GM18870 (cell line): ENCODE data around the gene TPBGL.

Experiments used
- ATAC-seq: cut with Tn5 transposase; IDR thresholded peaks from one replicate; pipeline ENCODE4 v1.9.1; 2021; ENCODE audit warnings: moderate library complexity; ENCODE audit not compliant: unreplicated experiment

Gene TPBGL

GRCh38 chr11:75245356-75246005, 4.9 kb downstream of the TPBGL start:
- no peak for ATAC-seq

- no peak for ATAC-seq
Measured at GRCh38 chr11:75246006-75246670, 5.6 kb downstream of the TPBGL start.

- ATAC-seq = no peak
Measured at GRCh38 chr11:75246671-75247350, 6.2 kb downstream of the TPBGL start.

GRCh38 chr11:75248924-75249256, 8.3 kb downstream of the TPBGL start:
- no peak for ATAC-seq

GRCh38 chr11:75249704-75250103, 9.1 kb downstream of the TPBGL start:
- ATAC-seq = no peak

- no peak for ATAC-seq
Measured at GRCh38 chr11:75254326-75254725, 13.8 kb downstream of the TPBGL start.

- ATAC-seq = no peak
Measured at GRCh38 chr11:75260396-75261170, 20.0 kb downstream of the TPBGL start.

- ATAC-seq = no peak
Measured at GRCh38 chr11:75261902-75262361, 21.4 kb downstream of the TPBGL start.

GRCh38 chr11:75262436-75262835, 21.9 kb downstream of the TPBGL start:
- no peak for ATAC-seq

- ATAC-seq = no peak
Measured at GRCh38 chr11:75262961-75263852, 22.6 kb downstream of the TPBGL start.

- ATAC-seq = no peak
Measured at GRCh38 chr11:75263944-75264349, 23.4 kb downstream of the TPBGL start.

GRCh38 chr11:75264356-75264755, 23.8 kb downstream of the TPBGL start:
- no peak for ATAC-seq

- ATAC-seq = no peak
Measured at GRCh38 chr11:75264971-75265370, 24.4 kb downstream of the TPBGL start.

GRCh38 chr11:75265851-75266531, 25.4 kb downstream of the TPBGL start:
- ATAC-seq = no peak

GRCh38 chr11:75267171-75267970, 26.8 kb downstream of the TPBGL start:
- no peak for ATAC-seq

- ATAC-seq = no peak
Measured at GRCh38 chr11:75268626-75269366, 28.2 kb downstream of the TPBGL start.

GRCh38 chr11:75269367-75269660, 28.7 kb downstream of the TPBGL start:
- ATAC-seq = no peak

- no peak for ATAC-seq
Measured at GRCh38 chr11:75269896-75270295, 29.3 kb downstream of the TPBGL start.
